K562 (cell line): Measurements from ENCODE around the gene ERGIC1. TPM values are rescaled to one million over a fixed set of nuclear protein-coding genes. Genes with fewer than 3 reads are reported as not detected.
A peak's percentile ranks its signal among the peaks of the same experiment; 100 is the strongest.

Experiments
- ATAC-seq: fragments of 200-7000 bp; cut with Tn5 transposase; 3 replicates; pipeline ENCODE4 v1.9.1; 2020; ENCODE audit warnings: moderate library complexity
- BruUV-seq: library from RNA; stranded (reverse); fragments of 400-500 nt; replicated peaks from 2 replicates; lab custom pipeline; 2021; lab: Mats Ljungman, UMichigan
- CTCF ChIA-PET: fragments of 300-600 bp; formaldehyde crosslinking; extraction: SDS; loops from one replicate; lab custom pipeline; 2021; ENCODE audit warnings: low intra/inter-chr PET ratio; lab: Yijun Ruan, JAX
- POLR2A ChIA-PET: fragments of 300-600, 350-650 bp; sonication (Branson Sonifier 250); formaldehyde crosslinking; extraction: SDS; loops from one replicate; lab custom pipeline; 2021; ENCODE audit warnings: antibody characterized with exemption, inconsistent platforms; lab: Yijun Ruan, JAX
- DNase-seq, 4 experiments: peaks; one replicate each; pipeline versions ENCODE4 v3.0.0 to v3.0.0-alpha.2; 2011 to 2018; ENCODE audit warnings: low spot score in 3 of 4, mixed read lengths in 3 of 4; ENCODE audit errors: extremely low read depth in 1 of 4
- FAIRE-seq: peaks from 2 replicates; lab custom pipeline; 2011; peaks lifted over from hg19 to GRCh38; lab: Jason Lieb, UNC
- H2AFZ ChIP-seq: 2 replicates; pipeline ENCODE4 v1.6.0; 2011; ENCODE audit warnings: low read depth, low read length, control low read depth, inconsistent platforms
- H3K27ac ChIP-seq: fragments of 200-600 bp; 3 replicates; pipeline ENCODE4 v1.8.0; 2011; ENCODE audit warnings: low read depth, mild to moderate bottlenecking, control low read depth, inconsistent platforms, low read length, moderate library complexity, mixed read lengths; ENCODE audit errors: extremely low read depth
- H3K27me3 ChIP-seq, 2 experiments: fragments of 300-600 bp in 1 of 2; 2 replicates in 1 of 2; 3 replicates in 1 of 2; pipeline versions ENCODE4 v1.6.0 to v1.8.0; 2011; ENCODE audit warnings: inconsistent platforms in 2 of 2, low read length in 2 of 2, mild to moderate bottlenecking in 1 of 2, mixed read lengths in 1 of 2, moderate library complexity in 1 of 2; ENCODE audit not compliant: control insufficient read depth in 2 of 2, insufficient read depth in 2 of 2
- H3K36me3 ChIP-seq: fragments of 300-600 bp; 3 replicates; pipeline ENCODE4 v1.8.0; 2011; ENCODE audit warnings: mild to moderate bottlenecking, low read length, inconsistent platforms; ENCODE audit not compliant: control insufficient read depth, insufficient read depth
- H3K4me1 ChIP-seq, 2 experiments: fragments of 200-600 bp in 1 of 2; replicated peaks in 1 of 2; 2 replicates in 1 of 2; 3 replicates in 1 of 2; pipeline versions ENCODE4 v1.5.1 to v1.8.0; 2011; ENCODE audit warnings: inconsistent platforms in 2 of 2, low read length in 2 of 2, mild to moderate bottlenecking in 1 of 2, mixed read lengths in 1 of 2, moderate library complexity in 1 of 2; ENCODE audit not compliant: control insufficient read depth in 2 of 2, insufficient read depth in 2 of 2
- H3K4me2 ChIP-seq: 2 replicates; pipeline ENCODE4 v1.6.1; 2011; ENCODE audit warnings: low read length, control low read depth, inconsistent platforms, mixed read lengths; ENCODE audit not compliant: insufficient read depth
- H3K4me3 ChIP-seq: fragments of 200-600 bp; sonication (generic), shearing (Covaris generic); 2 replicates; pipeline ENCODE4 v1.5.1; 2016; ENCODE audit warnings: control low read depth, inconsistent platforms
- H3K79me2 ChIP-seq: fragments of 200-600 bp; 3 replicates; pipeline ENCODE4 v1.8.0; 2011; ENCODE audit warnings: low read length, inconsistent platforms; ENCODE audit not compliant: control insufficient read depth, insufficient read depth
- H3K9ac ChIP-seq, 2 experiments: 2 replicates each; pipeline versions ENCODE4 v1.6.0 to v1.6.1; 2011; ENCODE audit warnings: low read depth in 2 of 2, low read length in 2 of 2, control low read depth in 1 of 2, inconsistent platforms in 1 of 2, mild to moderate bottlenecking in 1 of 2, mixed read lengths in 1 of 2; ENCODE audit not compliant: insufficient read depth in 1 of 2
- H3K9me1 ChIP-seq: one replicate; pipeline ENCODE4 v1.6.0; 2011; ENCODE audit warnings: inconsistent platforms, mild to moderate bottlenecking, low read length, moderate library complexity; ENCODE audit not compliant: control insufficient read depth, insufficient read depth
- H3K9me3 ChIP-seq: replicated peaks from 2 replicates; pipeline ENCODE4 v1.5.1; 2011; ENCODE audit warnings: low read depth, low read length, inconsistent platforms; ENCODE audit not compliant: control insufficient read depth, insufficient read depth
- H4K20me1 ChIP-seq: replicated peaks from 2 replicates; pipeline ENCODE4 v1.6.1; 2011; ENCODE audit warnings: low read length, inconsistent platforms, mixed read lengths; ENCODE audit not compliant: control insufficient read depth, insufficient read depth
- BRCA1 ChIP-seq, 2 experiments: fragments of 450-650 bp in 1 of 2; sonication (generic) in 1 of 2; formaldehyde crosslinking in 1 of 2; IDR thresholded peaks; 2 replicates each; pipeline versions ENCODE4 v1.5.0 to v1.6.1; 2017 to 2020; ENCODE audit warnings: mild to moderate bottlenecking in 1 of 2, missing genetic modification reagents in 1 of 2
- CC2D1A ChIP-seq: fragments of 450-650 bp; IDR thresholded peaks from 2 replicates; pipeline ENCODE4 v1.6.1; 2017; ENCODE audit warnings: mild to moderate bottlenecking
- CGGBP1 ChIP-seq: fragments of 250-450 bp; sonication (Bioruptor Pico); IDR thresholded peaks from 2 replicates; pipeline ENCODE4 v1.9.0; 2021; ENCODE audit warnings: mild to moderate bottlenecking
- MEIS2 ChIP-seq: fragments of 450-650 bp; IDR thresholded peaks from 2 replicates; pipeline ENCODE4 v1.6.1; 2014; ENCODE audit warnings: mild to moderate bottlenecking; ENCODE audit not compliant: partially characterized antibody
- MXI1 ChIP-seq: IDR thresholded peaks from 2 replicates; pipeline ENCODE4 v1.6.1; 2011; ENCODE audit warnings: low read depth, mild to moderate bottlenecking, improper control_type of control experiment, low read length
- NR1H2 ChIP-seq: sonication (generic); formaldehyde crosslinking; IDR thresholded peaks from 2 replicates; pipeline ENCODE4 v1.4.0; 2020; ENCODE audit warnings: mild to moderate bottlenecking, missing genetic modification reagents
- PRPF4 ChIP-seq: fragments of 200-400 bp; formaldehyde crosslinking; IDR thresholded peaks from one replicate; pipeline ENCODE4 v1.6.1; 2017; ENCODE audit warnings: low read length, low read depth, mild to moderate bottlenecking; ENCODE audit not compliant: insufficient read depth, poor library complexity, severe bottlenecking
- RBM25 ChIP-seq: fragments of 200-400 bp; formaldehyde crosslinking; IDR thresholded peaks from 2 replicates; pipeline ENCODE4 v1.6.1; 2018; ENCODE audit warnings: low read length, low read depth, moderate library complexity; ENCODE audit not compliant: severe bottlenecking
- RFX7 ChIP-seq: fragments of 250-450 bp; sonication (Bioruptor Pico); IDR thresholded peaks from 2 replicates; pipeline ENCODE4 v1.5.1; 2021; ENCODE audit warnings: mild to moderate bottlenecking
- SMARCA4 ChIP-seq: fragments of 450-650 bp; IDR thresholded peaks from 2 replicates; pipeline ENCODE4 v1.6.1; 2016
- SRSF3 ChIP-seq: fragments of 200-400 bp; formaldehyde crosslinking; IDR thresholded peaks from 2 replicates; pipeline ENCODE4 v1.6.1; 2016; ENCODE audit warnings: mild to moderate bottlenecking, low read length, moderate library complexity; ENCODE audit not compliant: insufficient read depth
- STAG1 ChIP-seq: sonication (generic); formaldehyde crosslinking; IDR thresholded peaks from 2 replicates; pipeline ENCODE4 v1.5.0; 2020; ENCODE audit warnings: missing genetic modification reagents, borderline replicate concordance
- TBL1XR1 ChIP-seq, 2 experiments: IDR thresholded peaks; 2 replicates each; pipeline ENCODE4 v1.6.1; 2012; ENCODE audit warnings: improper control_type of control experiment in 2 of 2, low read length in 2 of 2, mild to moderate bottlenecking in 1 of 2
- ZNF277 ChIP-seq: fragments of 250-450 bp; sonication (Bioruptor Pico); IDR thresholded peaks from 2 replicates; pipeline ENCODE4 v1.8.0; 2022; ENCODE audit warnings: inconsistent platforms, mild to moderate bottlenecking, moderate library complexity, borderline replicate concordance
- ZNF384 ChIP-seq: IDR thresholded peaks from 2 replicates; pipeline ENCODE4 v1.6.1; 2012; ENCODE audit warnings: low read depth, low read length, improper control_type of control experiment
- ZNF398 ChIP-seq: fragments of 250-450 bp; sonication (Bioruptor Pico); IDR thresholded peaks from 2 replicates; pipeline ENCODE4 v1.8.0; 2021; ENCODE audit warnings: moderate library complexity, mild to moderate bottlenecking, inconsistent platforms
- ZNF512 ChIP-seq: IDR thresholded peaks from 2 replicates; pipeline ENCODE4 v1.6.1; 2016; ENCODE audit warnings: missing genetic modification characterization, missing compliant biosample characterization
- WGBS: fragments of 100-300 bp; shearing (Covaris generic); methylation state at CpG from one replicate; pipeline ENCODE4 v1.1.6; 2016; ENCODE audit warnings: low coverage, mixed read lengths; ENCODE audit not compliant: insufficient coverage; ENCODE audit errors: missing lambda C conversion rate; 5-methylcytosine and 5-hydroxymethylcytosine counted together
- in situ Hi-C: fragments of 300-500 bp; cut with MboI; formaldehyde crosslinking; loops from 4 replicates; pipeline ENCODE4 v1.15.0; 2018; ENCODE audit warnings: inconsistent platforms, mixed read lengths
- intact Hi-C: fragments of 100-400 bp; cut with micrococcal nuclease; formaldehyde crosslinking; loops from 2 replicates; pipeline ENCODE4 v1.14.2; 2022
- polyA plus RNA-seq, 8 experiments: library from polyadenylated mRNA; depleted of rRNA in 4 of 8; stranded (reverse) in 5 of 8; unstranded in 3 of 8; fragments of >200 nt; fragmentation: Nextera tagmentation in 2 of 8; fragmentation: Illumina TruSeq in 1 of 8; extraction: Ambion mirVana in 2 of 8; extraction: Trizol in 1 of 8; gene quantifications; 2 replicates each; pipeline versions ENCODE4 v1.2.1 to v1.2.3, GENCODE V29; 2011 to 2014; ENCODE audit warnings: inconsistent platforms in 1 of 8, missing spikeins in 1 of 8
- total RNA-seq, 7 experiments: library from RNA; depleted of rRNA in 6 of 7; stranded (reverse); fragments of >200 nt in 6 of 7; fragmentation: Illumina TruSeq in 2 of 7; extraction: Trizol in 2 of 7; gene quantifications; 2 replicates each; pipeline versions ENCODE4 v1.2.1 to v1.2.3, GENCODE V29; 2011 to 2021; ENCODE audit warnings: low replicate concordance in 1 of 7

The ERGIC1 gene
- total and polyA plus RNA-seq, 9 of the 15 experiments (the other 6 are each of a cell fraction or from before 2014, with no cell fraction given): 5.5 to 68.4 (median 36.4) TPM

- ChIA-PET POLR2A (interaction anchor here (0.6 to 1.6 kb wide), 4 partner anchors 8 to 653 kb away, joined by 3 to 4 read pairs (median 3); partner anchors contain the start of gene RPL26L1), CTCF (no interaction called here)
- no peak overlapping the region for H3K4me2 ChIP-seq
- TSS peak; percentile 63 for BruUV-seq
- H3K36me3 ChIP-seq: peaks cover 4% of the 10 kb centered on the region; the same call in 1 of the 3 replicates
- DNase-seq (no peak), ATAC-seq (no peak), FAIRE-seq (no peak)
- 43% methylated on average over 9 of the region's 11 CpGs for WGBS
- H3K9ac ChIP-seq: no peak overlapping the region
- H3K27me3 ChIP-seq: no peaks in the 10 kb centered on the region
- no peak overlapping the region for H3K27ac ChIP-seq
- no peak overlapping the region for H3K4me3 ChIP-seq
- intact Hi-C loops (no loop called here), in situ Hi-C loops (no loop called here)
- no peak overlapping the region for H2AFZ ChIP-seq
- H3K4me1 ChIP-seq: peaks cover 0 to 4% of the 10 kb centered on the region in 2 experiments; a peak in 1 of 5 replicates
- no peaks in the 10 kb centered on the region for H3K79me2 ChIP-seq
- H3K9me1 ChIP-seq: no peaks in the 10 kb centered on the region
- H4K20me1 ChIP-seq: no peaks in the 10 kb centered on the region
- H3K9me3 ChIP-seq: no peaks in the 10 kb centered on the region
- no peak for TF ChIP-seq BRCA1 (IDR thresholded peaks at IDR 0.05)
- no peak for TF ChIP-seq BRCA1 (CRISPR knock-in tag; IDR thresholded peaks at IDR 0.05)
- no peak for TF ChIP-seq ZNF277
- no peak for TF ChIP-seq CC2D1A
- TF ChIP-seq RBM25: no peak
- TF ChIP-seq TBL1XR1 (IDR thresholded peaks at IDR 0.05; ENCODE audit: low read length in 2 of 2): no peak
- no peak for TF ChIP-seq ZNF384
- TF ChIP-seq NR1H2 (CRISPR knock-in tag): no peak
- no peak for TF ChIP-seq SMARCA4
- TF ChIP-seq PRPF4: no peak
- no peak for TF ChIP-seq MXI1
- TF ChIP-seq ZNF398 (CRISPR knock-in tag): no peak
- TF ChIP-seq MEIS2: no peak
- no peak for TF ChIP-seq RFX7 (CRISPR knock-in tag)
- TF ChIP-seq CGGBP1: no peak
- no peak for TF ChIP-seq ZNF512
- no peak for TF ChIP-seq STAG1 (CRISPR knock-in tag)
- no peak for TF ChIP-seq SRSF3
These were observed 117.5 kb downstream of the ERGIC1 start for GRCh38 chr5:172951371-172952033.
